Right ventricle myocardium inferior (tissue), 1 donor: ENCODE data around the gene CHD2. TPM values are rescaled to one million over a fixed set of nuclear protein-coding genes. Genes with fewer than 3 reads are reported as not detected.
A peak's percentile ranks its signal among the peaks of the same experiment; 100 is the strongest.

Source experiments
- ATAC-seq: fragments of 200-7000 bp; cut with Tn5 transposase; one replicate; pipeline ENCODE4 v1.9.1; 2020; ENCODE audit warnings: mild to moderate bottlenecking, moderate library complexity
- DNase-seq: peaks from one replicate; pipeline ENCODE4 v3.0.0; 2021; ENCODE audit errors: missing footprints
- intact Hi-C: fragments of 100-400 bp; cut with DNase I; formaldehyde crosslinking; loops from one replicate; pipeline ENCODE4 v1.11.0; 2022
- total RNA-seq: library from RNA; stranded (reverse); fragmentation: NEBNext Ultra II Directional; extraction: Animal tissue kit (Norgen Biotek cat#: 25700); gene quantifications from one replicate; pipeline ENCODE4 v1.2.1, GENCODE V29; 2021
- donor health status: DM: no; HTN: yes; CAD: no; lungs with severe emphysema.

The CHD2 gene
- total RNA-seq, 1 donor from 2014 or later, result 45.9 TPM

DNA sequence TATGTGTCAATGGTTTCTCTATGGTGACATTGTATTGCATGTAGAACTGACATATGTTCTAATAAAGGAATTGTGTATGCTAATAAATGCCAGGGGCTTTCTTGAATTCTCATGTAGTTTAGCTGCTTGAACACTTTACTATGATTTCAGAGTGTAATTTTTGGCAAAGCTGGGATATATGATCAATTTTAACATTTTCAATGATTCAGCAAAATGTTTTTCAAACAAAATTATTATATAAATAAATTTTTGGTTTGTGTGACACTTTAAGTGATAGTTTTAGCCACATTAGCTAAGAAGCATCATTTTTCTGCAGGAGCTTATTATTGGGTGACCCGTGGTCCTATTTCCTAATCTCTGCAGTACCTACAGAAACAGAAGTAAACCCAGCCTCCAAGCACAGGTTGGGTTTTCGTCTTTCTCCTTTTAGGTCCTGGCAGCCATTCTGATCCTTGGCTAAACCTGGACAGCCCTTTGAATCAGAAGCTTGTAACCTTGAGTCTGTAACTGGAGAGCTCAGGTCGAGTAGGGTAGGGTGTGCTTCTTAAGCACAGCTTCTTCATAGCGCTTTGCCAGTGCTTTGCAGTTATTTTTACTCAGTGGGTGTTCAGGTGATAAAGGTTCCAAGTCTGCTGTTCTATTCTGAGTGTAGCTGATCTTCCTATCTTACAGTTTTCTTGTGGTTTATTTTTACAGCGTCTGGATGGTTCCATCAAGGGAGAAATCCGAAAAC, 74.2 kb downstream of the CHD2 start:
- intact Hi-C loops, result no loop called here
- DNase-seq (no peak), ATAC-seq (peak; percentile 77)

DNA sequence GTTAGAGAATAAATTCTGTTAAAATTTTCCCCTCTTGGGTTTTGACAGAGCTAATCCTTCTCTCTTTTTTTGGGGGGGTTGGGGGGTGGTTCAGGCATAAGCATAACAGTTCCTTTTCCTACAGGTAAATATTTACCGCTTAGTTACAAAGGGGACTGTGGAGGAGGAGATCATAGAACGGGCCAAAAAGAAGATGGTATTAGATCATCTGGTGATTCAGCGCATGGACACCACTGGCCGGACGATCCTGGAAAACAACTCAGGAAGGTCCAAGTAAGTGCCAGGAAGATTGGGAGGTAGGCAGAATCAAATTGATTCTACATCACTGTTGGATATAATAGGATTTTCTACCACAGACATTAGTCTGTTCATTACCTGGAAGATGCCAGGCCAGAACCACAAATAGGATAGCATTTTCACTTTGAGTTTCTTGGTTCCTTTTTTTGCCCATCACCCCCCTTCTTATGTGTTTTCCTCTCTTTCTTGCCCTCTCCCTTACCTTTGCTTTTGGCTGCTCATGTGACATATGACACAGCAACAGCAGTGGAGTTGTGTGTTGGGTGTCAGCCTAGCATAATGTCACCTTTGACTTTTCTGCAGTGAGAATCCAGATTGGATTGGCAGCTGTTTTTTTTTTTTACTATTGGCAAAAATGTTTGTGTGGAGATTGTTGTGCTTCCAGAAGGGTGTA, 79.0 kb downstream of the CHD2 start:
- DNase-seq (no peak), ATAC-seq (no peak)
- intact Hi-C loops, result no loop called here

DNA sequence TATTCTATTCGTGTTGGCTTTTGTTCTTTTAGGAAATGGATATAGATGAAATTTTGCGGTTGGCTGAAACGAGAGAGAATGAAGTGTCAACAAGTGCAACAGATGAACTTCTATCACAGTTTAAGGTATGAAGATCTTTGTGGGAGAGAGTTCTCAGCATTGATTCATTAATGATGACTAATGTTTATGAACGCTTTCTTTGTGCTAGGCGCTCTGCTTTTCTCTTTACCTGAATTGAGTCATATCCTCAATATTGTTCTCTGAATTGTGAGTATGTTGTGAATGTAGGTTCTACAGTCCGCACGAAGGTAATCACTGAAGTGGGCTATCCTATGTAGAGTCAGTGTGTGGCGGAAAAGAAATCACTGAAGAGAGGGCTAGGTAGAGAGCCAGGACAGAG, 81.2 kb downstream of the CHD2 start:
- DNase-seq (no peak), ATAC-seq (no peak)
- intact Hi-C loops, result no loop called here

DNA sequence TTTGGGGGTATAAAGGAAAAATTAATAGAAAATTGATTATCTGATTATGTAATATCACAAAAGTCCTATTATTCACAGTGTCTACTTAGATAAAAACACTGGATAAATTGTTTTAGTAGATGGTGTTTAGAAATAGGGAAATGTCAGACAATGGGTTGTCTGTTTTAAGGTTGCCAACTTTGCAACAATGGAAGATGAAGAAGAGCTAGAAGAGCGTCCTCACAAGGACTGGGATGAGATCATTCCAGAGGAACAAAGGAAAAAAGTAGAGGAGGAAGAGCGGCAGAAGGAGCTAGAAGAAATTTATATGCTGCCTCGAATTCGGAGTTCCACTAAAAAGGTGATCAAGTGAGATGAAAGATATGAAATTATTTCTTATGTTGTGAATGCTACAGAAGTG, 84.0 kb downstream of the CHD2 start:
- DNase-seq (no peak), ATAC-seq (no peak)
- intact Hi-C loops, result no loop called here

DNA sequence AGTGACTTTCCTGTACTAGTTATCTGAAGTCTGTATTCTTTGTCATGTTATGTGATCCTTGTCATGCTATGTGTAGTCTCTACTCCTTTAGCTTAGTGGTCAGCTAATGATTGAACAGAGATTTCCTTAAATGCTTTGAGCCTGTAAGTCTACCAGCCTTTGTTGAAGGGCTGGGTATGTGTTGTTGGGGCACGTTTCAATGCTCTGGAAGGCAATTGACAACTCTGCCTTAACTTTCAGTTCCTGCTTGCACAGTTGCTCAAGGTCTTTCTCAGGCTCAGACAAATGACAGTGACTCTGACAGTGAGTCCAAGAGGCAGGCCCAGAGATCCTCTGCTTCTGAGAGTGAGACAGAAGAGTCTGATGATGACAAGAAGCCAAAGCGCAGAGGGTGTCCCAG, 89.3 kb downstream of the CHD2 start:
- intact Hi-C loops, result no loop called here
- DNase-seq (no peak), ATAC-seq (no peak)

DNA sequence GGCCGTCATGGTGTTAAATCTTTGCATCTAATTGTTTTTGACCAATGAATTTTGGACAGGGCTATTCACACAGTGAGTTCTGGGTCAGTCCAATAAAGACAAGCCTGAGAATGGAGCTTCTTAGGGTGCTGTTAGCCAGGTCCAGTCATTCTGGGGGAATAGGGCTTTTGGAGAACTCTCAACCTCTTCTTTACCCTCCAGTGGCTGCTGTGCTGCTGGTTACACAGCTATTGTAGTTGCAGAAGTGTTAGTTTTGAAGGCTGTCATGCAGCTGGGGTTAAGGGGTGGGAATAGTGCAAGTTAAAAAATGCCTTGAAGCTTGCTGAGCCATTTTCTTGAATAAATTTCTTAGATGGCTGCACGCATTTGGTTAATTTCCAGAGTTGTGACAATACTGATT, 89.9 kb downstream of the CHD2 start:
- DNase-seq (no peak), ATAC-seq (no peak)
- intact Hi-C loops, result loop anchor here (10.0 kb wide), 1 partner anchor 195 kb away; no protein-coding TSS in a partner anchor

DNA sequence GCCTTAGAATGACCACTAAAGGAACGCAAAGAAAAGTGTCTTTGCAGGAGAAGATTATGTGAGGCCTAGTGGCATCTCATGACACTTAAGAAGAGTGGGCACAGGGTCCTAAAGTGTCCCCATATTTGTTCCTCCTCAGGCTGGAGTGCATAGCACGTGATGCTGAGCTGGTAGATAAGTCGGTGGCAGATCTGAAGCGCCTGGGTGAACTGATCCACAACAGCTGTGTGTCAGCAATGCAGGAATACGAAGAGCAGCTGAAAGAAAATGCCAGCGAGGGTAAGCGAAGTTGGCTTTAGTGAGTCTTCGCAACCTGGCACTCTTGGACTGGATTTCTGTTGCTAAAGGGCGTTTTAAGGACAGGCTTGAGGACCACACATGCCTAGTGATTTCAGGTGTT, 92.6 kb downstream of the CHD2 start:
- peak; percentile 84 for ATAC-seq
- intact Hi-C loops, result loop anchor here (10.0 kb wide), 1 partner anchor 198 kb away; no protein-coding TSS in a partner anchor
- DNase-seq, result no peak

DNA sequence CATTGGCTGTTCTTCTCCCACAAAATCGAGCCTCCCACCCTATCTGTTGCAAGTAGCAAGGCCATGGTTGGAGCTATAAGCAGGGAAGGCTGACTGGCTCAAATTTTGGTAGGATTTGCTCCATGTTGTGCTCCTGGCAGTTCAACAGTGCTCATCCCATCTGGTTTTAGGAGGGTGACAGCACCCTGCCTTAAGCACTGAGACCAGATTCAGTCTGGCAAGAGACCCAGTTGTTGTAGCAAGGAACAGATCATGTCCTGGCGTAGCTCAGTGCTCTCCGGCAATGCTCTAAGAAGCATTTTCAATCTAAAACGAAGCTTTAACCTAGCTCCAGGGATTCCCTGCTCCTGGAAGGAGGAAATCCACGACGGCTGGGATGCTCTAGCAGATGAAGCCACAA, 97.7 kb downstream of the CHD2 start:
- intact Hi-C loops, result loop anchor here (10.0 kb wide), 1 partner anchor 203 kb away; no protein-coding TSS in a partner anchor
- ATAC-seq (no peak), DNase-seq (no peak)

DNA sequence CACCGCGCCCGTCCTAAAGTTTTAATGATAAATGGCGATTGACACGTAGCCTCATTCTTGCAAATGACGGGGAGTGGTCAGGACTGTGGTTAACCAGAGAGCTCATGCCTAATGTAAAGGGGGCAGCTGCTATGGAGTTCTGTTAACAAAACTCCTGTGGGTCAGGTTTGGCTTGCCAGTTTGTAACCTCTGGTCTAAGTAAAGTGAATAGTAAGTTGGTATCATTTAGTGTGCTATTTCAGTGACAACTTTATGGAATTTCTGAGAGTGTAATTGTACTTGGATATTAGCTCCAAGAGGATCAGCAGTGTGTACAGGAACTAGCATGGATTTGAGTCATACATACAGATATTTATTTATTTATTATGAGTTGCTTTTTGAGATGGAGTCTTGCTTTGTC, 101.0 kb downstream of the CHD2 start:
- intact Hi-C loops, result no loop called here
- ATAC-seq (no peak), DNase-seq (no peak)

DNA sequence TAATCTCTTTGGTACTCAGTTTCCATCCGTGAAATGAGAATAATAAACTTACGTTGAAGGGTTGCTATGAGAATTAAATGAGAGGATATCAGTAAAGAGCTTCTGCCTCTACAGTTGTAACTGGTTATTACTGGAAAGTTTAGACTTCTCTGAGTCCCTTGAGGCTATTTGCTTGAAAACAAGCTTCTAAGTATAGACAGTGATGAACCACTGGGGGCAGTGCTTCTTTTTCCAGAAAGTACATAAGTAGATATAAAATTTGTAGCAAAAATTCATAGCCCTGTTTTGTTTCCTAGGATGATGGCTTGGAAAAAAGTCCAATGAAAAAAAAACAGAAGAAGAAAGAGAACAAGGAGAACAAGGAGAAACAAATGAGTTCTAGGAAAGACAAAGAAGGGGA, 101.8 kb downstream of the CHD2 start:
- DNase-seq (no peak), ATAC-seq (no peak)
- intact Hi-C loops, result no loop called here

DNA sequence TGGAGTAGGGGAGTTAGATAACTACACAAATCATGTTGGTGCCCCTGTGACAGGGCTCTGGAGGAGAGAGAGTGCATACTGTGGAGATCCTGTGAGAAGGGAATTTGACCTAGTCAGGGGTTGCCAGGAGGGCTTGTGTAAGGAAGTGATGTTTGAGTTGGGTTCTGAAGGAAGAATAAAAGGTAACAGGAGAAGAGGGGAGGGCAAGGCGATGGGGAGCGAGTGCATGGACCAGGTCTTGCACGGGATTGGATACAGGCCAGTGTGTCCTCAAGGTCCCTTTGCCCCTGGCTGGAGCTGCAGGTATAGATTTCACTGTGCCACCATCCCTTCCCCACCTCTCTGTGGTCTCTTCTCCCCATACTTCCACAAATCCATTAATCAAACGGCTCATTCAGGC, 105.0 kb downstream of the CHD2 start:
- no peak for DNase-seq
- ATAC-seq, result no peak
- intact Hi-C loops, result no loop called here

DNA sequence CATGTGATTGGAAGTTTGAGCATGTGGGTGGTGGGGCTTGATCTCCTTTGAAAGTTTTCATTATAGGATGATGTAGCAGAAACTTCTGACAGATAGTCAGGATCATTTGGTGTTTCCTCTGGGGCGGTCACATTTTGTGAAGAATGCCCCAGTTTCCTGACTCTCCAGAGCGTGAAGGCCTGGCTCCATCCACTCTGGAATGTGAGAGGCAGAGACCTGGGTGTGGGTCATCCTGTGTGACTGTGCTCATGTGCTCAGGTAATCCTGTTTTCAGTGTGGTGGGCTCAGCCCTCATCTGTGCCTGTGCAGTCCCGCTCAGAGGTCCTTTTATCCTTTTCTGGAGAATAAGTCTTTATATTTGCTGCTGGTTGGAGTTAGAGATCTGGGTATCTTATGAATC, 107.9 kb downstream of the CHD2 start:
- DNase-seq (no peak), ATAC-seq (no peak)
- intact Hi-C loops, result no loop called here

DNA sequence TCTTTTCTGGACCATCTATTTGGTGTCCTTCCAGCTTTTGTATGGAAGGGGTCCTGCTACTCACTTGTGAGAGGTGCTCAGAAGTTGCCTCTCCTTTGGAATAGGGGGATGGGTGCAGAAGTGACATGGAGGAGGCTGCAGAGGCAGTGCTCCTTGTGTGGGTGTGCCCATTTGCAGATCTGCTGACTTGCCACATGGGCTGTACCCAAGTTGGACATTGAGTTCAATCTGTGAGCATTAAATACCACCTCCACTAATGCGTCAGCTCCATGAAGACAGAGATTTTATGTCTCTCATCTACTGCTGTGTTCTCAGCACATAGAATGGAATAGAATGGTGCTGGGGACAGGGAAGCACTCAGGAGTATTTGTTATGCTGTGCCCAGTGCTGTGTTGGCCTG, 112.7 kb downstream of the CHD2 start:
- no peak for DNase-seq
- intact Hi-C loops, result loop anchor here (5.0 kb wide), 1 partner anchor 70 kb away; no protein-coding TSS in a partner anchor
- no peak for ATAC-seq

DNA sequence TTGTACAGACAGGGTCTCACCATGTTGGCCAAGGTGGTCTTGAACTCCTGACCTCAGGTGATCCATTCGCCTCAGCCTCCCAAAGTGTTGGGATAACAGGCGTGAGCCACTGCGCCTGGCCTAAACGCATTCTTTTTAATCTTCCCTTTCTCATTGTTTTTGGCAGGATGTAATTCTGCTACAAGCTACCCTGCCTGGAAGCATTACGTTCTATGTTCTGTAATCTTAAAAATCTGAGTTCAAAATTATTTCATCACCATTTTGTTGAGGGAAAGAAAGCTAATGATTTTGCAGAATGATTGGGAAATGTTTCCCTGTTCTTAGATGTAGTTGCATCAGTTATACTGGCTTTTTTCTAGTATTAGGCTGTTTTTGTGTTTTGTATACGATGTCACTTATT, 117.4 kb downstream of the CHD2 start:
- no peak for ATAC-seq
- DNase-seq, result no peak
- intact Hi-C loops, result no loop called here

DNA sequence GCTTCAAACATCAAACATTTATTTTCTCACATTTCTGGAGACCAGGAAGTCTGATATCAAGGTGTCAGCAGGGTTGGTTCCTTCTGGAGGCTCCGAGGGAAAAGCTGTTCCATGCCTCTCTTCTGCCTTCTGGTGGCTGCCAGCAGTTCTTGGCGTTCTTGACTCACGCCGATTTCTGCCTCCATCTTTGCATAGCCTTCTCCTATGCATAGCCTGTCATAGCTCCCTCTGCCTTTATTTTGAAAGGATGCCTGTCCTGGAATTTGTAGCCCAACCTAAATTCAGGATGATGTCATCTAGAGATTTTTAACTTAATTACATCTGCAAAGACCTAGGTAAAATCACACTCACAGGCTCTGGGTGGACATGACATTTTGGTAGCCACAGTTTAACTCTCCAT, 118.5 kb downstream of the CHD2 start:
- intact Hi-C loops, result no loop called here
- ATAC-seq, result no peak
- DNase-seq, result no peak

DNA sequence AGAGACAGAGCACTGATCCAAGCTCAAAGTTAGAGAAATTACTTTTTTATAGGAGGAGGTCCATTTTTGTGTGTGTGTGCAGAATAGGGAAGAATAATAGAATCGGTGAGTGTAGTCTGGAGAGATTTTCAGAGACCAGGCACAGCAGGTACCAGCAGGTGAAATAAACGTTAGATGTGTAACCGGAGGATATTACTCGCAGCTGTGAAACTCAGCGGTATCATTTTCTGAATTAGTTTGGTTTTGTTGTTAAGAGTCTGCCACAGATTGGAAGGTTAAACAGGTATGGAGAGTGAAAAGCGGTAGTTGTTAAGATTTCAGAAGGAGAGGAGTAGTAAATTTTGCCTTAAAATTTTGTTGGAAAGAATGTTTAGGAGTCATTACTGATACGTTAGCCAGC, 119.0 kb downstream of the CHD2 start:
- no peak for DNase-seq
- no peak for ATAC-seq
- intact Hi-C loops, result no loop called here

DNA sequence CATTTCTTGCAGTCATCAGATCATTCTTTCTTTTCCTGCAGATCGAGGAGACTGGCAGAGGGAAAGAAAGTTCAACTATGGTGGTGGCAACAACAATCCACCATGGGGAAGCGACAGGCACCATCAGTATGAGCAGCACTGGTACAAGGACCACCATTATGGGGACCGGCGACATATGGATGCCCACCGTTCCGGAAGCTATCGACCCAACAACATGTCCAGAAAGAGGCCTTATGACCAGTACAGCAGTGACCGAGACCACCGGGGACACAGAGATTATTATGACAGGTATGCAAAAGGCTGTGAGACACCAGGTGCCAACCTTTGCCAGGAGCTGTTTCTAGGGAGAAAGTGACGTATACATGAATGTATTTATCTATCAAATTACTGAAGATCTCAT, 119.8 kb downstream of the CHD2 start:
- no peak for DNase-seq
- intact Hi-C loops, result no loop called here
- ATAC-seq, result no peak

DNA sequence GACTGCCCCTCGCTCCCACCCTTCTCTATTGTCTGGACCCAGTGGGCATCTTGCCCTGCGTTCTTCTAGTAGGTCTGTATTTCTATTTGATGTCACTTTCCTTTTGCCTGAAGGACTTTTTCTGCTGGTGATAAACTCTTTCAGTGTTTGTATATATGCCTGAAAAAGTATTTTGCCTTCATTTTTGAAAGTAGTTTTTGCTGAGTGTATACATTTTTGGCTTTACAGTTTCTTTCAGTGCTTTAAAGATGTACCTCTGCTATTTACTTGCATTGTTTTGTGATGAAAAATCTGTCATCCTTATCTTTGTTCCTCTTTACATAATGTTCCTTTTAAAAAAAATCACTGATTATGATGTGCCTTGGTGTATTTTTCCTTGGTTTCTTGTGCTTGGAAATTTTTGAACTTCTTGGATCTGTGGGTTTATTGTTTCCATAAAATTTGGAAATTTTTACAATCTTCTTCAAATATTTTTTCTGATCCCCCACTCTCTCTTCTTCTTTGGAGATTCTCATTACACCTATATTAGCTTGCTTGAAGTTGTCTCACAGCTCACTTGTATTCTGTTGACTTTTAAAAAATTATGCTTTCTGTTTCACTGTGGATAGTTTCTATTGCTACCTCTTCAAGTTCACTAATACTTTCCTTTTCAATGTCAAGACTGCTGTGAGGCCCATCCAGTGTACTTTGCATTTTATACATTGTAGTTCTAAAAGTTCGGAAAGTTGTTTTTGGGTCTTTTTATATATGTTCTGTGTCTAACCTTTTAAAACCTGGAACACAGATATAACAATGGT, 121.0 kb downstream of the CHD2 start:
- ATAC-seq (no peak), DNase-seq (no peak)
- intact Hi-C loops, result no loop called here

DNA sequence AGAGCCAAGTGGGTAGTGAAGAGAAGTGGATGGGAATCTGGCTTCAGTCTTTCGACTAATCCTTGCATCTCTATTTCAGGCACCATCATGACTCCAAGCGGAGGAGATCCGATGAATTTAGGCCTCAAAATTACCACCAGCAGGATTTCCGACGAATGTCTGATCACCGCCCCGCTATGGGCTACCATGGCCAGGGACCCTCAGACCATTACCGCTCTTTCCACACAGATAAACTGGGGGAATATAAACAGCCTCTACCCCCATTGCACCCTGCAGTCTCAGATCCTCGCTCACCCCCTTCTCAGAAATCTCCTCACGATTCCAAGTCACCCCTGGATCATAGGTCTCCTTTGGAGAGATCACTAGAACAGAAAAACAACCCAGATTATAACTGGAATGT, 124.2 kb downstream of the CHD2 start:
- intact Hi-C loops, result no loop called here
- ATAC-seq (no peak), DNase-seq (no peak)
